HG02870 (cell line): ENCODE measurements around the gene SP140.
"Not testable (repeated sequence)": the region's sequence is repeated elsewhere in the genome, so short reads cannot be mapped to it uniquely, and the experiment has no call there.

Source experiments
- ATAC-seq: cut with Tn5 transposase; IDR thresholded peaks from one replicate; pipeline ENCODE4 v1.9.1; 2021; ENCODE audit warnings: mild to moderate bottlenecking, moderate library complexity; ENCODE audit not compliant: unreplicated experiment

SP140 gene

GRCh38 chr2:230224458-230224857 lies 1.1 kb upstream of the SP140 start:
- ATAC-seq, result no peak

DNA sequence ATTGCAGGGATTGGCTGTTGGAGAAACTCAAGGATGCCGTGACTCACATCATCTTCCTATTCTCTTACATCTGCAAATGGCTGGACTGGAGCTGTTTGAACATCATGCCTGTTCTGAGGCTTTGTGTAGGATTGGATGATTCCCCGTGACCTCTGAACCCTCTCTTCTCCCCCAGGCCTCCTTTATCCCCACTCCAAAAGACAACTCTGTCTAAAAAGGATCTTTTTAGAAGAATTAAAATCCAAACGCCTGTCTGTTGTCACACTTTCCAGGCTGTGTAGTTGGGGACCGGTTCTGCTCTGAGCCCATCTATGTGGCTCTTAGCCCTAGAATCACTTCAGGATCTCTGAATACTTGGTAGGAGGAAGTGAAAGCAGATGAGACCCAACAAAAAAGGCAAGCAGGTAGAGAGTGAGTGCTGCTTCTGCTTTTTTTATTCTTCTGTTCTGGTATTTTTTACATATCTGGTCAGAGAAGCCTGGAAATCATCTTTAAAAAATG lies 565 bp downstream of the SP140 start:
- peak; percentile 71 for ATAC-seq

- ATAC-seq, result no peak
These were observed 1.7 kb downstream of the SP140 start for GRCh38 chr2:230227216-230227615.

GRCh38 chr2:230230087-230230486 lies 4.6 kb downstream of the SP140 start:
- ATAC-seq, result no peak

- ATAC-seq, result no peak
These were observed 5.1 kb downstream of the SP140 start for GRCh38 chr2:230230496-230231200.

GRCh38 chr2:230231251-230231650 lies 5.7 kb downstream of the SP140 start:
- ATAC-seq, result no peak

GRCh38 chr2:230234122-230234722 lies 8.7 kb downstream of the SP140 start:
- peak; percentile 41 for ATAC-seq

GRCh38 chr2:230234845-230235244 lies 9.3 kb downstream of the SP140 start:
- ATAC-seq, result peak; percentile 96

DNA sequence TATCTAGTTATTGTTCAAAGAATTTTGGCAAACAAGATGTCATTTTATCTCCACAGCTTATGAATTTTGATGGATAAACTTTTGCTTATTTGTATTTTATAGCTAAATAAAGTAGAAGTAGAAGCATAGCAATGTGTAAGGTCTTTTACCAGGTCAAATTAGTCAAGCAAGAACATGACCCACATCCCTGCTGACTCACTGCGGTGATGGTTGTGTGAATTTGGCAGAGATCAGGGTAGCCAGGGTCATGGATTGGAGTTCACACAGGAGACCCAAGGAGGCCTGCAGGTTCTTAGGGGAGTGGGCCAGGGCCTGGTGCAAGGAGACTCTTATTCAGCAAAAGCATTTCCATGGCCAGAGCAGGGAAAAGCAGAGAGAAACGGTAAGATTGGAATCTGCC lies 18.7 kb downstream of the SP140 start:
- no peak for ATAC-seq

DNA sequence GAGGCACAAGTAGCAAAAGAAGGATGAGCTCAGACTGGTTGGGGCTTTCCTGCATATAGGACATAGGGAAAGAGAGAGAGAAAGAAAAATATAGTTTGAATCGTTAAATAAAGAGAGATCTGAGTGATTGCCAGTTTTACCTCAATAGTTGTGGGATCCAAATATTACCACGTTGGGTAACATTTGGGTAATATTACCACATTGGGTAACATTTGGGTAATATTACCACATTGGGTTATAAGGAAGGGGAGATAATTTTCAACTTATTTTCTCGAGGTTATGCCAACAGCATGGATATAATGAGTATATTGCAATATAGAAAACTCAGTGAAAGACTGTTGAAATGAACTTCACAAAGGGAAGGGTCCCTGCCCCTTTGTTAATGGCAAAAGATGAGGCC lies 20.7 kb downstream of the SP140 start:
- ATAC-seq, result no peak

- ATAC-seq, result no peak
These were observed 24.7 kb downstream of the SP140 start for GRCh38 chr2:230250231-230250630.

DNA sequence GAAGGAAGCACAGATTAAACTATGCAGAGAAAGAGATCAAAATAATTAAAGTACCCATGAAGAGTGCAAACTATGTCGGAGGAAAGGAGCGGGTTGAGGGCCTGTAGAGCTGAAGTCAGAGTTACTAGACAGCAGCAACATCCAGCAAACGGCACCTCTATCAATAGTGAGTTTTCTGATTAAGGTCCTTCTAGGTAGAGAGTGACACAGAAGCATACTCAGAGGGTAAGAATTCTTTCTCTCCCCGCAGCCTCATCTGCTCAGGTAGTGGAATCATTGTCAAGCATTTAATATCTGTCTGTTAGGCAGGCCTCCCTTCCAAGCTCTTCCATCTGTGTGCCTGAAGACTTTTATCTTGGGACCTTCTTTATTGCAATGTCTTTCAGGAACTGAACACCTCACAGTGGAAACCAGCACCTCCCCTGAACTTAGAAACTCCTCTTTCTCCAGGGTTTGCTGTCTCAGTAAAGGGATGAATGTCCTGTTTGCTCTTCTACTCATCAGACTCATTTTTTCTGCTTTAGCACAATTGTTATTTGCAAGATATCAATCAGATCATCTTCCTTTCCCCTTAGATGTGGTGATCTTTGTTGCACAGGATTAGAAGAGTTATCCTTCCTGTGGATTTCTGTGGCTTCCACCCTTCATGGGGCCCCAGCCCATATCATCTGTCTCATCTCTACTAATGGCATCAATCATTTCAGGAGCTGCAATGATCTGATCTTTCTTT lies 28.8 kb downstream of the SP140 start:
- no peak for ATAC-seq

- ATAC-seq, result no peak
These were observed 31.3 kb downstream of the SP140 start for GRCh38 chr2:230256733-230257332.

GRCh38 chr2:230258483-230258882 lies 32.9 kb downstream of the SP140 start:
- no peak for ATAC-seq

DNA sequence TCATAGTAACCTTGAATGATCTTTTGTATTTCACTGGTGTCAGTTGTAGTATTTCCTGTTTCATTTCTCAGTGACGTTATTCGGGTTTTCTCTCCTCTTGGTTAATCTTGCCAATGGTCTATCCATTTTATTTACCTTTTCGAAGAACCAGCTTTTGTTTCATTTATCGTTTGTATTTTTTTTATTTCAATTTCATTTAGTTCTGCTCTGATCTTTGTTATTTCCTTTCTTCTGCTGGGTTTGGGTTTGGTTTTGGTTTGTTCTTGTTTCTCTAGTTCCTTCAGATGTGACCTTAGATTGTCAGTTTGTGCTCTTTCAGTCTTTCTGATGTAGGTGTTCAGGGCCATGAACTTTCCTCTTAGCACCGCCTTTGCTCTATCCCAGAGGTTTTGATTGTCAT lies 36.7 kb downstream of the SP140 start:
- ATAC-seq, result no peak

- not testable (repeated sequence) for ATAC-seq
These were observed 39.4 kb downstream of the SP140 start for GRCh38 chr2:230264945-230265344.

- no peak for ATAC-seq
These were observed 41.1 kb downstream of the SP140 start for GRCh38 chr2:230266638-230267037.

- no peak for ATAC-seq
These were observed 41.5 kb downstream of the SP140 start for GRCh38 chr2:230267059-230267458.

- ATAC-seq, result peak; percentile 82
These were observed 42.0 kb downstream of the SP140 start for GRCh38 chr2:230267556-230267955.

GRCh38 chr2:230268606-230269243 lies 43.2 kb downstream of the SP140 start:
- ATAC-seq, result peak; percentile 47

DNA sequence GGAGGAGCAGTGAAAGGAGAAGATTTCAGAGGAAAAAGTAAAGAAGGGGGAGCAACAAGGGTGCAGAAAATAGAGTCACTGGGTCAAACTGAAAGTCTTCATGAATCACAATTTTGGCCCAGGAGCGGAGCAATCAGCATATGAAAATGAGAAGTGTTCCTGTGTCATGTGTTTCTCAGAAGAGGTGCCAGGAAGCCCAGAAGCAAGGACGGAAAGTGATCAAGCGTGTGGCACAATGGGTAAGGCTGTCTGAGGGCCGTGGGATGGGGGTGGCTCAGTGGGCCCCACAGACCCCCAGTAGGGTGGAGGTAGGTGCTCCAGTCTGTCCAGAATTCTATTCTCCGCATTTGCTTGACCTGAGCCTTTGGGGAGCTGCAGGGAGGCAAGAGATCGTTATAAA lies 44.2 kb downstream of the SP140 start:
- no peak for ATAC-seq
